Breast epithelium (tissue), 3 donors: ENCODE measurements around the gene NDUFS8.

Source experiments
- POLR2A ChIP-seq: fragments of 450-650 bp; IDR thresholded peaks from one replicate; pipeline ENCODE4 v1.6.1; 2016; ENCODE audit warnings: antibody characterized with exemption, mild to moderate bottlenecking, moderate library complexity
- POLR2AphosphoS5 ChIP-seq, 3 donors: sonication (generic); formaldehyde crosslinking; IDR thresholded peaks; one replicate each; pipeline ENCODE4 v1.6.1; 2017; ENCODE audit warnings: antibody characterized with exemption in 3 of 3
- TF ChIP-seq, protein P1 (sequence below), 3 donors: fragments of 450-650 bp; IDR thresholded peaks; one replicate each; pipeline ENCODE4 v1.5.1; 2016 to 2017; ENCODE audit warnings: antibody characterized with exemption in 3 of 3, mild to moderate bottlenecking in 3 of 3, moderate library complexity in 3 of 3

DNA sequence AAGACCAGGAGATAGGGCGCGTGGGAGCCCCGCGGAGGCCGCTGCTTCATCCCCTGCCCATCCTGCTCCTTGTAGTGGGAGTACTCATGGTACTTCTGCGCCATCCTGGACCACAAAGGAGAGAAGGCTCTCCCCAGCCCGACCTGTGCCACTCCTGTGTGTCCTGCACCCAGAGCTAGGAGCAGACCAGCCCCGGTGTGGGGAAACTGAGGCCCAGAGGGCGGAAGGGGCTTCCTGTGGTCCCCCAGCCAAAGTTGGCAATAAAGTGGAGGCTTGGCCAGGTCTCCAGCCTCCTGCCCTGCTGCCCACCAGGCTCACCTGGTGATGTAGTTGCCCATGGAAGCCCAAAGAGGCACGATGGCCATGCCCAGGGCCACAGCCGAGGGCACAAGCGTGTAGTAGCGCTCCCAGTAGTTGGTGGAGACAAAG, 31.3 kb upstream of the NDUFS8 start:
- TF ChIP-seq, protein P1, sequence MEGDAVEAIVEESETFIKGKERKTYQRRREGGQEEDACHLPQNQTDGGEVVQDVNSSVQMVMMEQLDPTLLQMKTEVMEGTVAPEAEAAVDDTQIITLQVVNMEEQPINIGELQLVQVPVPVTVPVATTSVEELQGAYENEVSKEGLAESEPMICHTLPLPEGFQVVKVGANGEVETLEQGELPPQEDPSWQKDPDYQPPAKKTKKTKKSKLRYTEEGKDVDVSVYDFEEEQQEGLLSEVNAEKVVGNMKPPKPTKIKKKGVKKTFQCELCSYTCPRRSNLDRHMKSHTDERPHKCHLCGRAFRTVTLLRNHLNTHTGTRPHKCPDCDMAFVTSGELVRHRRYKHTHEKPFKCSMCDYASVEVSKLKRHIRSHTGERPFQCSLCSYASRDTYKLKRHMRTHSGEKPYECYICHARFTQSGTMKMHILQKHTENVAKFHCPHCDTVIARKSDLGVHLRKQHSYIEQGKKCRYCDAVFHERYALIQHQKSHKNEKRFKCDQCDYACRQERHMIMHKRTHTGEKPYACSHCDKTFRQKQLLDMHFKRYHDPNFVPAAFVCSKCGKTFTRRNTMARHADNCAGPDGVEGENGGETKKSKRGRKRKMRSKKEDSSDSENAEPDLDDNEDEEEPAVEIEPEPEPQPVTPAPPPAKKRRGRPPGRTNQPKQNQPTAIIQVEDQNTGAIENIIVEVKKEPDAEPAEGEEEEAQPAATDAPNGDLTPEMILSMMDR (IDR thresholded peaks at IDR 0.05), result no peak
- TF ChIP-seq POLR2A, result no peak
- TF ChIP-seq POLR2AphosphoS5 (IDR thresholded peaks at IDR 0.05), result no peak
